Colonic mucosa (tissue), 4 donors: ENCODE results near the gene PFDN1. TPM values are rescaled to one million over a fixed set of nuclear protein-coding genes. Genes with fewer than 3 reads are reported as not detected.
A peak's percentile ranks its signal among the peaks of the same experiment; 100 is the strongest.

ENCODE experiments used
- DNase-seq: peaks from one replicate; pipeline ENCODE4 v3.0.0-alpha.2; 2020
- H3K27ac ChIP-seq: fragments of 200-600 bp; one replicate; pipeline ENCODE4 v1.8.0; 2021
- H3K27me3 ChIP-seq: fragments of 200-600 bp; one replicate; pipeline ENCODE4 v1.8.0; 2021
- H3K36me3 ChIP-seq: fragments of 200-600 bp; one replicate; pipeline ENCODE4 v1.8.0; 2021
- H3K4me1 ChIP-seq: fragments of 200-600 bp; one replicate; pipeline ENCODE4 v1.8.0; 2021; ENCODE audit warnings: mild to moderate bottlenecking
- H3K4me3 ChIP-seq: fragments of 200-600 bp; one replicate; pipeline ENCODE4 v1.8.0; 2021
- H3K9ac ChIP-seq, 2 donors: one replicate each; pipeline ENCODE4 v1.7.0; 2013; ENCODE audit warnings: control low read depth in 2 of 2, low read depth in 2 of 2, low read length in 2 of 2
- H3K9me3 ChIP-seq: fragments of 200-600 bp; one replicate; pipeline ENCODE4 v1.8.0; 2021
- intact Hi-C: fragments of 100-400 bp; cut with DNase I; formaldehyde crosslinking; loops from one replicate; pipeline ENCODE4 v1.14.1; 2022
- total RNA-seq, 2 donors: library from RNA; stranded (reverse); fragmentation: NEBNext Ultra II Directional in 1 of 2; extraction: Animal tissue kit (Norgen Biotek cat#: 25700) in 1 of 2; gene quantifications; one replicate each; pipeline ENCODE4 v1.2.1, GENCODE V29; 2021
- TF ChIP-seq, protein P1 (sequence below): fragments of 200-600 bp; IDR thresholded peaks from one replicate; pipeline ENCODE4 v1.8.0; 2022; ENCODE audit warnings: antibody characterized with exemption, mild to moderate bottlenecking
- donor health status: healthy.
- donor health status: DM: no; HTN: no; CAD: no.
- donor health status: DM: no; HTN: no; CAD: no.

Gene PFDN1
- total RNA-seq, 2 donors from 2014 or later = 41.2 to 41.4 TPM

- TF ChIP-seq, protein P1, sequence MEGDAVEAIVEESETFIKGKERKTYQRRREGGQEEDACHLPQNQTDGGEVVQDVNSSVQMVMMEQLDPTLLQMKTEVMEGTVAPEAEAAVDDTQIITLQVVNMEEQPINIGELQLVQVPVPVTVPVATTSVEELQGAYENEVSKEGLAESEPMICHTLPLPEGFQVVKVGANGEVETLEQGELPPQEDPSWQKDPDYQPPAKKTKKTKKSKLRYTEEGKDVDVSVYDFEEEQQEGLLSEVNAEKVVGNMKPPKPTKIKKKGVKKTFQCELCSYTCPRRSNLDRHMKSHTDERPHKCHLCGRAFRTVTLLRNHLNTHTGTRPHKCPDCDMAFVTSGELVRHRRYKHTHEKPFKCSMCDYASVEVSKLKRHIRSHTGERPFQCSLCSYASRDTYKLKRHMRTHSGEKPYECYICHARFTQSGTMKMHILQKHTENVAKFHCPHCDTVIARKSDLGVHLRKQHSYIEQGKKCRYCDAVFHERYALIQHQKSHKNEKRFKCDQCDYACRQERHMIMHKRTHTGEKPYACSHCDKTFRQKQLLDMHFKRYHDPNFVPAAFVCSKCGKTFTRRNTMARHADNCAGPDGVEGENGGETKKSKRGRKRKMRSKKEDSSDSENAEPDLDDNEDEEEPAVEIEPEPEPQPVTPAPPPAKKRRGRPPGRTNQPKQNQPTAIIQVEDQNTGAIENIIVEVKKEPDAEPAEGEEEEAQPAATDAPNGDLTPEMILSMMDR = no peak
- Histone ChIP-seq H3K4me1 (peaks cover 20% of the 10 kb centered on the region), H3K9me3 (no peaks in the 10 kb centered on the region), H3K9ac (no peak overlapping the region), H3K36me3 (no peaks in the 10 kb centered on the region), H3K27ac (no peak overlapping the region), H3K27me3 (no peaks in the 10 kb centered on the region), H3K4me3 (no peak overlapping the region)
- intact Hi-C loops = no loop called here
- DNase-seq = peak; percentile 29
Observed at GRCh38 chr5:140225396-140225795, 77.5 kb downstream of the PFDN1 start.

DNA sequence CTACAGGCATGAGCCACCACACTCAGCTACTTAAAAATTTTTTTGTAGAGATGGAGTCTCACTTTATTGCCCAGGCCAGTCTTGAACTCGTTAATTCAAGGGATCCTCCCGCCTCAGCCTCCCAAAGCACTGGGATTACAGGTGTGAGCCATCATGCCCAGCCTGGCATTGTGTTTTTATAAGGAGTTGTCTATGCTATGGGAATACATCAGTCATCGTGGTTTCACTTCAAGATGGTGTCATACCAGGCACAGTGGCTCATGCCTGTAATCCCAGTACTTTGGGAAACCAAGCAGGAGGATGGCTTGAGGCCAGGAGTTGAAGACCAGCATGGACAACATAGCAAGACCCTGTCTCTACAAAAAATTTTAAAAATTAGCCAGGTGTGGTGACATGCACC lies 78.2 kb downstream of the PFDN1 start:
- Histone ChIP-seq H3K27me3 (no peaks in the 10 kb centered on the region), H3K9ac (no peak overlapping the region), H3K9me3 (no peaks in the 10 kb centered on the region), H3K4me3 (no peak overlapping the region), H3K4me1 (peaks cover 25% of the 10 kb centered on the region), H3K36me3 (no peaks in the 10 kb centered on the region), H3K27ac (no peak overlapping the region)
- peak; percentile 12 for DNase-seq
- TF ChIP-seq, protein P1 = no peak
- intact Hi-C loops = loop anchor here (5.0 kb wide), 1 partner anchor 37 kb away; no protein-coding TSS in a partner anchor

DNA sequence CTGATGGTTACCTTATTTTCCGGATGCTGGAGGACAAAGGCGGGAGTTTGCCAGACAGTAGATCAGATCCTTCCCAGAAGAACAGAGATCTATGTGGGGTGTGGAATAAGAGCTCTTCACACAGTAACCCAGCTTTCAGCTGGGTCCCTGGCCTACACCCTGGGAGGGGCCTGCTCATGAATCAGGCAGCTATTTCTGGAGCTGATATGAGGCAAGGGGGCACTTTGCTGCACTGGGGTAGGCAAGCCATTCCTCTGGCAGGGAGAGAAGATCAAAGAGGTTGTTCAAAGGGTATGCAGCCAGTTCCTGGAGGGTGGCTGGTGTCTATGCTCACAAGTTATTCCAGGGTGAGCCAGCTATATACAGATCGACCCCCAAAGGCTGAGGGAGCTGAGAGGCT lies 79.3 kb downstream of the PFDN1 start:
- TF ChIP-seq, protein P1 = no peak
- H3K27ac ChIP-seq = no peak overlapping the region
- peak; percentile 18 for DNase-seq
- no peaks in the 10 kb centered on the region for H3K27me3 ChIP-seq
- H3K4me1 ChIP-seq = peaks cover 25% of the 10 kb centered on the region
- H3K9ac ChIP-seq = no peak overlapping the region
- no peaks in the 10 kb centered on the region for H3K36me3 ChIP-seq
- H3K9me3 ChIP-seq = no peaks in the 10 kb centered on the region
- H3K4me3 ChIP-seq = no peak overlapping the region
- intact Hi-C loops = loop anchor here (5.0 kb wide), 1 partner anchor 36 kb away; no protein-coding TSS in a partner anchor

GRCh38 chr5:140222416-140222815 lies 80.5 kb downstream of the PFDN1 start:
- Histone ChIP-seq H3K9me3 (no peaks in the 10 kb centered on the region), H3K4me1 (peaks cover 27% of the 10 kb centered on the region), H3K9ac (peak overlapping the region in 1 of 2 donors; percentile 4), H3K4me3 (no peak overlapping the region), H3K36me3 (no peaks in the 10 kb centered on the region), H3K27me3 (no peaks in the 10 kb centered on the region), H3K27ac (peak overlapping the region; percentile 12)
- DNase-seq = peak; percentile 38
- intact Hi-C loops = loop anchor here (5.0 kb wide), 1 partner anchor 35 kb away; no protein-coding TSS in a partner anchor
- TF ChIP-seq, protein P1 = no peak

GRCh38 chr5:140221697-140222223 lies 81.1 kb downstream of the PFDN1 start:
- Histone ChIP-seq H3K9me3 (no peaks in the 10 kb centered on the region), H3K4me3 (no peak overlapping the region), H3K4me1 (peaks cover 23% of the 10 kb centered on the region), H3K36me3 (no peaks in the 10 kb centered on the region), H3K27ac (peak overlapping the region; percentile 12), H3K27me3 (no peaks in the 10 kb centered on the region), H3K9ac (peak overlapping the region in 1 of 2 donors; percentile 4)
- peak; percentile 17 for DNase-seq
- intact Hi-C loops = loop anchor here (5.0 kb wide), 1 partner anchor 34 kb away; no protein-coding TSS in a partner anchor
- TF ChIP-seq, protein P1 = no peak
